Ishikawa (cell line): ENCODE measurements around the gene FHIT.

Experiments used
- CEBPB ChIP-seq: IDR thresholded peaks from 2 replicates; pipeline ENCODE4 v1.6.1; 2012
- CREB1 ChIP-seq: IDR thresholded peaks from 2 replicates; pipeline ENCODE4 v1.6.1; 2012; ENCODE audit warnings: low read depth
- EGR1 ChIP-seq: IDR thresholded peaks from 2 replicates; pipeline ENCODE4 v1.6.1; 2012
- EP300 ChIP-seq: IDR thresholded peaks from 2 replicates; pipeline ENCODE4 v1.6.1; 2012; ENCODE audit warnings: borderline replicate concordance
- FOXM1 ChIP-seq: IDR thresholded peaks from 2 replicates; pipeline ENCODE4 v1.6.1; 2012; ENCODE audit warnings: low read depth, borderline replicate concordance
- MAX ChIP-seq: IDR thresholded peaks from 2 replicates; pipeline ENCODE4 v1.6.1; 2012
- NFIC ChIP-seq: IDR thresholded peaks from 2 replicates; pipeline ENCODE4 v1.6.1; 2012
- RAD21 ChIP-seq: IDR thresholded peaks from 2 replicates; pipeline ENCODE4 v1.6.1; 2012; ENCODE audit warnings: low read depth
- REST ChIP-seq: IDR thresholded peaks from 2 replicates; pipeline ENCODE4 v1.6.1; 2012; ENCODE audit warnings: low read depth, mild to moderate bottlenecking
- TAF1 ChIP-seq: IDR thresholded peaks from 2 replicates; pipeline ENCODE4 v1.6.1; 2012; ENCODE audit warnings: low read depth, mild to moderate bottlenecking
- TCF12 ChIP-seq: IDR thresholded peaks from 2 replicates; pipeline ENCODE4 v1.6.1; 2012; ENCODE audit warnings: low read depth
- TEAD4 ChIP-seq: IDR thresholded peaks from 2 replicates; pipeline ENCODE4 v1.6.1; 2012
- USF1 ChIP-seq: IDR thresholded peaks from 2 replicates; pipeline ENCODE4 v1.6.1; 2012
- YY1 ChIP-seq: IDR thresholded peaks from 2 replicates; pipeline ENCODE4 v1.6.1; 2012; ENCODE audit warnings: low read depth
- ZBTB7A ChIP-seq: IDR thresholded peaks from 2 replicates; pipeline ENCODE4 v1.6.1; 2012; ENCODE audit warnings: low read depth

Gene FHIT

GRCh38 chr3:60065227-60065868 is 1185.9 kb downstream of the FHIT start:
- TF ChIP-seq REST (no peak), ZBTB7A (no peak), TCF12 (no peak), NFIC (no peak), TAF1 (no peak), TEAD4 (no peak), EP300 (no peak), CREB1 (no peak), EGR1 (no peak), USF1 (no peak), FOXM1 (no peak)

GRCh38 chr3:60064210-60065178 is 1186.8 kb downstream of the FHIT start:
- no peak for TF ChIP-seq MAX
- TF ChIP-seq RAD21, result no peak
- no peak for TF ChIP-seq CEBPB
- TF ChIP-seq FOXM1, result no peak
- TF ChIP-seq TCF12, result no peak
- TF ChIP-seq CREB1, result no peak
- TF ChIP-seq EP300, result no peak
- no peak for TF ChIP-seq EGR1
- TF ChIP-seq YY1, result no peak

GRCh38 chr3:60056404-60056803 is 1194.8 kb downstream of the FHIT start:
- TF ChIP-seq FOXM1, result no peak
- TF ChIP-seq EP300, result no peak
- TF ChIP-seq REST, result no peak
- no peak for TF ChIP-seq ZBTB7A
- no peak for TF ChIP-seq MAX

GRCh38 chr3:60055765-60056164 is 1195.5 kb downstream of the FHIT start:
- TF ChIP-seq TAF1, result no peak
- TF ChIP-seq REST, result no peak
- TF ChIP-seq FOXM1, result no peak
- TF ChIP-seq RAD21, result no peak
- TF ChIP-seq NFIC, result no peak
- TF ChIP-seq ZBTB7A, result no peak
- TF ChIP-seq USF1, result no peak
- TF ChIP-seq CREB1, result no peak
- no peak for TF ChIP-seq MAX
- no peak for TF ChIP-seq YY1
- no peak for TF ChIP-seq EGR1
- TF ChIP-seq TEAD4, result no peak
